Ovary (tissue), 3 donors: ENCODE results near the gene SCUBE2.

Experiments
- EP300 ChIP-seq: sonication (generic); formaldehyde crosslinking; IDR thresholded peaks from one replicate; pipeline ENCODE4 v1.6.1; 2017; ENCODE audit warnings: antibody characterized with exemption
- TF ChIP-seq, protein P1 (sequence below), 3 donors: fragments of 450-650 bp in 2 of 3; fragments of 200-600 bp in 1 of 3; IDR thresholded peaks; one replicate each; pipeline versions ENCODE4 v1.5.1 to v1.8.0; 2016 to 2022; ENCODE audit warnings: antibody characterized with exemption in 3 of 3, mild to moderate bottlenecking in 1 of 3
- donor health status: DM: no; HTN: no; CAD: no.

DNA sequence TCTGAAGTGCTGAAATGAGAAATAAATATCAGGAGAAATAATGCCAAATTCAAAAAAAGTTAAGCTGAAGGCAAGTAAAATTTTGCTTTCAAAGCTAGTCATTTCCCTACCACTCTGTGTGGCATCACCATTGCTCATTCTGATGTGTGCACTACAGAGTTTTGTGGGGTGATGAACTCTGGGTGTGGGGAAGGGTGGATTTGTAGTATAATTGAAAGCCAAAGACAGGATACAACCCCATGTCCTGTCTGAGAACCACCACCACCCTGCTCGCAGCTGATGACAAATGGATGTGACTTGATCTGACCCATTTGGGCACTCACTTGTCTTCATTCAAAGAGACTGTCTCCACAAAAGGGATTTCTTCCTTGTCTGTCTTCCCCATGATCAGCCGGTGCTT is 107.8 kb downstream of the SCUBE2 start:
- TF ChIP-seq, protein P1, sequence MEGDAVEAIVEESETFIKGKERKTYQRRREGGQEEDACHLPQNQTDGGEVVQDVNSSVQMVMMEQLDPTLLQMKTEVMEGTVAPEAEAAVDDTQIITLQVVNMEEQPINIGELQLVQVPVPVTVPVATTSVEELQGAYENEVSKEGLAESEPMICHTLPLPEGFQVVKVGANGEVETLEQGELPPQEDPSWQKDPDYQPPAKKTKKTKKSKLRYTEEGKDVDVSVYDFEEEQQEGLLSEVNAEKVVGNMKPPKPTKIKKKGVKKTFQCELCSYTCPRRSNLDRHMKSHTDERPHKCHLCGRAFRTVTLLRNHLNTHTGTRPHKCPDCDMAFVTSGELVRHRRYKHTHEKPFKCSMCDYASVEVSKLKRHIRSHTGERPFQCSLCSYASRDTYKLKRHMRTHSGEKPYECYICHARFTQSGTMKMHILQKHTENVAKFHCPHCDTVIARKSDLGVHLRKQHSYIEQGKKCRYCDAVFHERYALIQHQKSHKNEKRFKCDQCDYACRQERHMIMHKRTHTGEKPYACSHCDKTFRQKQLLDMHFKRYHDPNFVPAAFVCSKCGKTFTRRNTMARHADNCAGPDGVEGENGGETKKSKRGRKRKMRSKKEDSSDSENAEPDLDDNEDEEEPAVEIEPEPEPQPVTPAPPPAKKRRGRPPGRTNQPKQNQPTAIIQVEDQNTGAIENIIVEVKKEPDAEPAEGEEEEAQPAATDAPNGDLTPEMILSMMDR (IDR thresholded peaks at IDR 0.05): no peak
- TF ChIP-seq EP300: no peak
